Transverse colon (tissue), 4 donors: ENCODE results near the gene DOCK7. TPM values are rescaled to one million over a fixed set of nuclear protein-coding genes. Genes with fewer than 3 reads are reported as not detected.

Experiments used
- DNase-seq: peaks from one replicate; pipeline ENCODE4 v3.0.0-alpha.2; 2019
- H3K27ac ChIP-seq, 4 donors: fragments of 200-600 bp; sonication (generic); 2 replicates each; pipeline ENCODE4 v1.5.1; 2016 to 2018; ENCODE audit warnings: inconsistent platforms in 4 of 4
- H3K27me3 ChIP-seq: fragments of 200-600 bp; sonication (generic); 2 replicates; pipeline ENCODE4 v1.5.1; 2017; ENCODE audit warnings: inconsistent platforms
- H3K36me3 ChIP-seq, 4 donors: fragments of 200-600 bp; sonication (generic); 2 replicates each; pipeline ENCODE4 v1.5.1; 2017 to 2019; ENCODE audit warnings: inconsistent platforms in 4 of 4
- H3K4me1 ChIP-seq, 4 donors: fragments of 200-600 bp; sonication (generic); 2 replicates each; pipeline ENCODE4 v1.5.1; 2017 to 2020; ENCODE audit warnings: inconsistent platforms in 4 of 4
- H3K4me3 ChIP-seq, 4 donors: fragments of 200-600 bp; sonication (generic); 1 replicate in 1 of 4; 2 replicates in 3 of 4; pipeline versions ENCODE4 v1.5.1 to v1.6.1; 2017 to 2019; ENCODE audit warnings: inconsistent platforms in 4 of 4
- H3K9me3 ChIP-seq, 2 donors: fragments of 200-600 bp; sonication (generic); 2 replicates each; pipeline ENCODE4 v1.5.1; 2017 to 2019; ENCODE audit warnings: inconsistent platforms in 2 of 2
- EP300 ChIP-seq: sonication (generic); formaldehyde crosslinking; IDR thresholded peaks from one replicate; pipeline ENCODE4 v1.6.1; 2017; ENCODE audit warnings: antibody characterized with exemption, low read depth
- POLR2A ChIP-seq: fragments of 450-650 bp; IDR thresholded peaks from one replicate; pipeline ENCODE4 v1.6.1; 2016; ENCODE audit warnings: antibody characterized with exemption, mild to moderate bottlenecking, moderate library complexity
- POLR2AphosphoS5 ChIP-seq, 3 donors: sonication (generic); formaldehyde crosslinking; IDR thresholded peaks; one replicate each; pipeline ENCODE4 v1.6.1; 2016; ENCODE audit warnings: antibody characterized with exemption in 3 of 3
- WGBS, 2 donors: methylation state at CpG; one replicate each; pipeline ENCODE4 v1.1.5; 2018; ENCODE audit warnings: low coverage in 1 of 2; 5-methylcytosine and 5-hydroxymethylcytosine counted together
- in situ Hi-C, 4 donors: fragments of 200-750 bp; cut with MboI; loops; one replicate each; pipeline versions ENCODE4 v1.15.0 to v1.15.1; 2017; ENCODE audit warnings: low sequenced_read_pairs in 3 of 4, low pct_ligation_motif_present in 1 of 4, low pct_unique_long_range_greater_than_20kb in 1 of 4
- intact Hi-C: fragments of 100-400 bp; cut with DNase I; formaldehyde crosslinking; loops from one replicate; pipeline ENCODE4 v1.15.1; 2023; ENCODE audit warnings: low total_unique reads
- total RNA-seq, 4 donors: library from RNA; depleted of rRNA; stranded (reverse); fragments of >200 nt; gene quantifications; one replicate each; pipeline ENCODE4 v1.1.0, GENCODE V29; 2016
- TF ChIP-seq, protein P1 (sequence below), 5 experiments: fragments of 200-600 bp in 3 of 5; fragments of 450-650 bp in 2 of 5; sonication (generic) in 3 of 5; IDR thresholded peaks; 1 replicate in 2 of 5; 2 replicates in 3 of 5; pipeline ENCODE4 v1.5.1; 2016 to 2017; ENCODE audit warnings: antibody characterized with exemption in 5 of 5, inconsistent platforms in 3 of 5, mild to moderate bottlenecking in 2 of 5, moderate library complexity in 1 of 5

The DOCK7 gene
- total RNA-seq, 4 donors from 2014 or later = 33.7 to 138 (median 58.1) TPM

DNA sequence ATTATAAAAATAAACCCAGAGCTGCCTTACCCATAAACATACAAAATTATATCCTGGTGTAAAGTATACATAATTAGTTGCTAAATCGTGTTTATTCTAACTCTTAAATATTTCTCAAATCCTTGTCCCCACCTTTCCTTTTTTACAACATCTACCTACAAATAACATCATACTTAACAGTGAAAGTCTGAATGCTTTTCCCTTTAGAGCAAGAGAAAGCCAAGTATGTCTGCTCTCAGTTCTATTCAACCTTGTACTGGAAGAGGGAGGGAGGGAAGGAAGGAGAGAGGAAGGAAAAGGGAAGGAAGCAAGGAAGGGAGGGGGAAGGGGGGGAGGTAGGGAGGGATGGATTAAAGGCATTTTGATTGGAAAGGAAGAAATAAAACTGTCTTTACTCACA lies 14.6 kb downstream of the DOCK7 start:
- H3K4me3 ChIP-seq = no peak overlapping the region
- TF ChIP-seq EP300 (no peak), POLR2AphosphoS5 (IDR thresholded peaks at IDR 0.05) (no peak), POLR2A (no peak)
- TF ChIP-seq, protein P1, sequence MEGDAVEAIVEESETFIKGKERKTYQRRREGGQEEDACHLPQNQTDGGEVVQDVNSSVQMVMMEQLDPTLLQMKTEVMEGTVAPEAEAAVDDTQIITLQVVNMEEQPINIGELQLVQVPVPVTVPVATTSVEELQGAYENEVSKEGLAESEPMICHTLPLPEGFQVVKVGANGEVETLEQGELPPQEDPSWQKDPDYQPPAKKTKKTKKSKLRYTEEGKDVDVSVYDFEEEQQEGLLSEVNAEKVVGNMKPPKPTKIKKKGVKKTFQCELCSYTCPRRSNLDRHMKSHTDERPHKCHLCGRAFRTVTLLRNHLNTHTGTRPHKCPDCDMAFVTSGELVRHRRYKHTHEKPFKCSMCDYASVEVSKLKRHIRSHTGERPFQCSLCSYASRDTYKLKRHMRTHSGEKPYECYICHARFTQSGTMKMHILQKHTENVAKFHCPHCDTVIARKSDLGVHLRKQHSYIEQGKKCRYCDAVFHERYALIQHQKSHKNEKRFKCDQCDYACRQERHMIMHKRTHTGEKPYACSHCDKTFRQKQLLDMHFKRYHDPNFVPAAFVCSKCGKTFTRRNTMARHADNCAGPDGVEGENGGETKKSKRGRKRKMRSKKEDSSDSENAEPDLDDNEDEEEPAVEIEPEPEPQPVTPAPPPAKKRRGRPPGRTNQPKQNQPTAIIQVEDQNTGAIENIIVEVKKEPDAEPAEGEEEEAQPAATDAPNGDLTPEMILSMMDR (IDR thresholded peaks at IDR 0.05) = no peak
- intact Hi-C loops (no loop called here), in situ Hi-C loops (no loop called here)
- no peaks in the 10 kb centered on the region for H3K36me3 ChIP-seq
- H3K27me3 ChIP-seq = no peaks in the 10 kb centered on the region
- H3K27ac ChIP-seq = no peak overlapping the region
- no peaks in the 10 kb centered on the region for H3K9me3 ChIP-seq
- DNase-seq = no peak
- 47 to 73% methylated on average over 1 of the region's 1 CpG for whole genome bisulfite sequencing, 2 donors
- peaks cover 0 to 28% (median 10%) of the 10 kb centered on the region in 4 donors for H3K4me1 ChIP-seq

DNA sequence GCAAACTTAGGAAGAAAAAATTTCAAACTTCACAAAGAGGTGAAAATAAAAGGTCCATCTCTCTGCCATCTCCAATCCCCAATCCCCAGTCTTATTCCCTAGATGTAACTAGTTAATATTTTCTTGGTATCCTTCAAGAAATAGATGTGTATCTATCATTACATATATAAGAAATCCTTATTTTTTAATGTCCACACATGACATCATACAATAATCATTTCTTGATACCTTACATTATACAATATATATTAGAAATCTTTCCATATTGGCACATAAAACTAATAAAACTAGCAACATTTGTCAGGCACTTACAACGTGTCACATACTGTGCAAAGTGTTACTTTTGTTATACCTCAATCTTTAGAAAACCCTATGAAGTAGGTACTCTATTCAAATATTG lies 16.2 kb downstream of the DOCK7 start:
- intact Hi-C loops (no loop called here), in situ Hi-C loops (no loop called here)
- no peak overlapping the region for H3K4me3 ChIP-seq
- 20 to 30% methylated on average over 1 of the region's 1 CpG for WGBS, 2 donors
- no peaks in the 10 kb centered on the region for H3K9me3 ChIP-seq
- no peaks in the 10 kb centered on the region for H3K36me3 ChIP-seq
- no peaks in the 10 kb centered on the region for H3K27me3 ChIP-seq
- TF ChIP-seq, protein P1 (IDR thresholded peaks at IDR 0.05) = no peak
- TF ChIP-seq EP300 = no peak
- TF ChIP-seq POLR2A = no peak
- TF ChIP-seq POLR2AphosphoS5 (IDR thresholded peaks at IDR 0.05) = no peak
- H3K27ac ChIP-seq = no peak overlapping the region
- no peak for DNase-seq
- H3K4me1 ChIP-seq = peaks cover 0 to 25% (median 10%) of the 10 kb centered on the region in 4 donors

DNA sequence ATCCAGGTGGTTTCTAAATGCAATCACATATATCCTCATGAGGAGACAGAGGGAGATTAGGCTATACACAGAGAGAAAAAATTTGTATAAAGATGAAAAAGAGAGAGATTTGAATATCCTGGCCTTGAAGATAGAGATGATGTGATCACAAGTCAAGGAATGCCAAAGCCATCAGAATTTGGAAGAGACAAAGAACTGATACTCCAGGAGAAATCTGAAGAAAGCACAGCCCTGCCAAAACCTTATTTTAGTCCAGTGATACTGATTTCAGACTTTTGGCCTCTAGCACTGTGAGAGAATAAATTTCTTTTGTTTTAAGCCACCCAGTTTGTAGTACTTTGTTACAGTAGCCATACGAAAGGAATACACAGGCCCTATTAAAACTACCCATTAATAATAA lies 33.4 kb downstream of the DOCK7 start:
- no peaks in the 10 kb centered on the region for H3K9me3 ChIP-seq
- peaks cover 0 to 9% (median 0%) of the 10 kb centered on the region in 4 donors for H3K36me3 ChIP-seq
- no peaks in the 10 kb centered on the region for H3K27me3 ChIP-seq
- WGBS, 2 donors = 78 to 82% methylated on average over 1 of the region's 1 CpG
- in situ Hi-C loops = no loop called here
- intact Hi-C loops = no loop called here
- TF ChIP-seq POLR2A = no peak
- TF ChIP-seq EP300 = no peak
- TF ChIP-seq POLR2AphosphoS5 (IDR thresholded peaks at IDR 0.05) = no peak
- TF ChIP-seq, protein P1 (IDR thresholded peaks at IDR 0.05) = no peak
- no peak for DNase-seq
- H3K4me1 ChIP-seq = peaks cover 0 to 20% (median 1%) of the 10 kb centered on the region in 4 donors
- no peak overlapping the region for H3K4me3 ChIP-seq
- no peak overlapping the region for H3K27ac ChIP-seq

DNA sequence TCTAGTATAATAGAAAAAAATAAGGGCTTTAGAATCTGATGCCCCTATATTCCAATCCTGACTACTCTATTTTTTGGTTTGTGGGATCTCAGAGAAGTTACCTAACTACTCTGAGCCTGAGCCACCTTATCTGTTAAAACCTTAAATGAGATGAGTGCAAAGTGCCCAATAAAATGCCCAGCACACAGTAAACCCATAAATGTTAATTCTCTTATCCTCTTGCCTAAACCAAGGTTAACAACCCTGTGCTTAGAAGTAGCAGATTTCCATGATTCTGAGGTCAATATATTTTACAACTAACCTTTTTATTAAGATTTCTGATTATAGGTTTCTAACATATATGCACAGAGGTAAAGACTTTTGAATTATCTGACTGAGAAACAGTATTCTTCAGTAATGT lies 35.8 kb downstream of the DOCK7 start:
- Histone ChIP-seq H3K4me1 (peaks cover 0 to 20% (median 0%) of the 10 kb centered on the region in 4 donors), H3K9me3 (no peaks in the 10 kb centered on the region), H3K27me3 (no peaks in the 10 kb centered on the region), H3K27ac (no peak overlapping the region), H3K4me3 (no peak overlapping the region), H3K36me3 (peaks cover 0 to 9% (median 2%) of the 10 kb centered on the region in 4 donors)
- TF ChIP-seq EP300 = no peak
- no peak for TF ChIP-seq POLR2A
- TF ChIP-seq, protein P1 (IDR thresholded peaks at IDR 0.05) = no peak
- TF ChIP-seq POLR2AphosphoS5 (IDR thresholded peaks at IDR 0.05) = no peak
- intact Hi-C loops = no loop called here
- no peak for DNase-seq
- in situ Hi-C loops = no loop called here
